ENCODE measurements around the gene MCM10.

The MCM10 gene

DNA sequence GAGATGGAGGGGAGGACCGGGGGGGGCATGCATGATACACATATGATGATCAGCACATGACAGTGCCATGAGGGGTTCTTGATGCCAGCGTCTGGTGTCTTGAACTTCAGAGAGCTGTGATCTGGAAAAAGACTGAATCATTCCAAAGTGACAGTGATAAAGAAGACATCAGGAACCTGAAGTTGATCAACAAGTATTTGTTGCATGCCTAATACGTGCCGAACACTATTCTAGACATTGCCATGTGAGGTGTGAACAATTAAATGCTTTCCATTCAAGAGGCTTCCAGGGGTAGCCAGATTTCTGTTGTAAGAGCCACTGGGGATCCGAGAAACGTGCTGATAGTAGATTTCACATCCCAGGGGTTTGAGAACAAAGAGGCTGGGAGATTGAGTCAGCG is 6.2 kb downstream of the MCM10 start:
- DNase-seq = no peak

DNA sequence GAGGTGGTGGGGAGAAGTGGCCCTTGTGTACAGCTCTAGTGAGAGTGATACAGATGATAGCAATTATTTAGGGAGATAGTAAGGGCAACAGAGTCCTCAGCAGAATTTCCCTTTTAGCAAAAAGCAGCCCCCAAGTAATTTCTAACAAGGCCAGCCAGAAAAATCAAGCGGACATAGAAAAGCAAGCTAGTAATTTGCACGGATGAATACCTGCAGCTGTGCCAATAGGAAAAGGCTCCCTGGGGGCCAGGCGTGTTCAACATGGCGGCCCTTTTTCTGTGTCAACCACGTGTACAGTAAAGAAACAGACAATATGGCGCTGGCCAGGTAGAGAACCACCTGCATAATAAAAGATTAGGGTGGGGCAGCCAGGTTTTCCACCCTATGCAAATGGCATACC is 7.4 kb downstream of the MCM10 start:
- no peak for DNase-seq

DNA sequence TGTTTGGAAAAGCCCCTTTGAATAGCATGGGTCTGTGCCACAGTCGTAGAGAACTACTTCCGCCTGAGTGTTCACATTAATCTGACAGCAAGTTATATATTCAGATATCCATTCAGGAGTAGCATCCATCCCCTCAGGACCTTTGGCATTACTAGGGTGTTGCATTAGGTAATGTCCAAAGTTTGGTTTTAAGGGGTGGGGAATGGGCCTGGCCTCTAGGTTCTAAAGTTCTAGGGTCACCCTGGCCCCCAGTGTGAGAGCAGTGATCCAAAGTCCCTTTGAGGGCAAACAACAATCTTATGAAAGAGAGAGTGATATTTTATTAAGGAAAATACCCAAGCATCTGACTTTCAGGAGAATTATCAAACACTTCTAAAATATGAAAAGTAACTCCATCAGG is 12.3 kb downstream of the MCM10 start:
- DNase-seq = no peak

DNA sequence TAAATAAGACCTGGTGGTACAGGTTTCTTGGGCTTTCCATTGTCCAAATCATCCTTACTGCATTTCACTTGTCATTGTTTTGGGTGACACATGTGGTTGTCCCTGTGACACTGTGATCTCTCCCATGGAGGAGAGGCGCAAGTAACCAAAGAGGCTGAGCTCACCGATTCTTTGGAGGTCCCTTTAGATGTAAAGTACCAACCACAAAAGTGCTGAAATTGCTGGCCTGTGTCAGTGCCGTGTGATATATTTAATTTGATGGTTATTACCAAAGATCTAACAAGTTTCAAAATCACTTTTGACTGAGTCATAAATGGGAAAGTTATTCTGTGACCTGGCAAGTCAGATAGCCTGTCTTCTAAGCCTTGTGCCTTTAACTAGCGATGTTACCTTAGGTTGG is 19.4 kb downstream of the MCM10 start:
- no peak for DNase-seq

DNA sequence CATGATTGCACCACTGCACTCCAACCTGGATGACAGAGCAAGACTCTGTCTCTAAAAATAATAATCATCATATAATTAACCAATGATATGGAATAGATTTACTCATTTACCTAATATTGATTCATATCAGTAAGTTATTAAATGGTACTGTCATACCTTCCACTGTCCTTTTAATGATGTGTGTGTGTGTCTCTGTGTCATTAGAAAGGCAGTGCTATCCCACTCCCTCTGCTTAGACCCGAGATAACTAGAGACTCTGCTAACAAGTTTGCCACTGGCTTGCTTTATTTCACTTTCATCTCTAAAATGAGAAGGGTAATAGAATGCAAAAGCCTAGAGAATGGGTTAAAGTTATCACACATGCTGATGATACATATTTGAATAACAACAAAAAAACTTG is 21.1 kb downstream of the MCM10 start:
- DNase-seq = no peak

DNA sequence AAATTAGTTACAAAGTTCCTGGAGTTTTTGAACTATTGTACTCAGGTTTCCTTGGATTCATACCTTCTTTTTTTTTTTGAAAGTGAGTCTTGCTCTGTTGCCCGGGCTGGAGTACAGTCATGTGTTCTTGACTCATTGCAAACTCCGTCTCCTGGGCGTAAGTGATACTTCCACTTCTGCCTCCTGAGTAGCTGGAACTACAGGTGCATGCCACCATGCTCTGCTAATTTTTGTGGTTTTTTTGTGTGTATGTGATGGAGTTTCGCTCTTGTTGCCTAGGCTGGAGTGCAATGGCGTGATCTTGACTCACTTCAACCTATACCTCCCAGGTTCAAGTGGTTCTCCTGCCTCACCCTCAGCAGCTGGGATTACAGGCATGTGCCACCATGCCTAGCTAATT is 22.3 kb downstream of the MCM10 start:
- no peak for DNase-seq

DNA sequence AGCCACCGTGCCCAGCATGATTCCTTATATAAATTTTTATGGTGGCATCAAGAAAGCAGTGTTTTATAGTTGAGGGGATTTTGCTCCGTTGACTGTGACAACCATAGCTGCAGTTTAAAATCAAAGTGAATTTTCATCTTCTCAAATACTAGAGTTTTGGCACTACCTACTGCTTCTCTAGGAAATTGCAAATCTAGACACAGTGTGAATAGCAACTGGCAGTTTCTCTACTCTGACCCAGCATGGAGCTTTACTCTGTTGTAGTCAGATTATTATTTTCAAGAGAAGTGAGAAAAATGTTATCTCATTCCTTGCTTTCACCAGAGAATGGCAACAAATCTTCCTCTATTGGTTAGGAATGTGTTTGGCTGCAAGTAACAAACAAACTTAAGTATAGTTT is 22.9 kb downstream of the MCM10 start:
- no peak for DNase-seq

DNA sequence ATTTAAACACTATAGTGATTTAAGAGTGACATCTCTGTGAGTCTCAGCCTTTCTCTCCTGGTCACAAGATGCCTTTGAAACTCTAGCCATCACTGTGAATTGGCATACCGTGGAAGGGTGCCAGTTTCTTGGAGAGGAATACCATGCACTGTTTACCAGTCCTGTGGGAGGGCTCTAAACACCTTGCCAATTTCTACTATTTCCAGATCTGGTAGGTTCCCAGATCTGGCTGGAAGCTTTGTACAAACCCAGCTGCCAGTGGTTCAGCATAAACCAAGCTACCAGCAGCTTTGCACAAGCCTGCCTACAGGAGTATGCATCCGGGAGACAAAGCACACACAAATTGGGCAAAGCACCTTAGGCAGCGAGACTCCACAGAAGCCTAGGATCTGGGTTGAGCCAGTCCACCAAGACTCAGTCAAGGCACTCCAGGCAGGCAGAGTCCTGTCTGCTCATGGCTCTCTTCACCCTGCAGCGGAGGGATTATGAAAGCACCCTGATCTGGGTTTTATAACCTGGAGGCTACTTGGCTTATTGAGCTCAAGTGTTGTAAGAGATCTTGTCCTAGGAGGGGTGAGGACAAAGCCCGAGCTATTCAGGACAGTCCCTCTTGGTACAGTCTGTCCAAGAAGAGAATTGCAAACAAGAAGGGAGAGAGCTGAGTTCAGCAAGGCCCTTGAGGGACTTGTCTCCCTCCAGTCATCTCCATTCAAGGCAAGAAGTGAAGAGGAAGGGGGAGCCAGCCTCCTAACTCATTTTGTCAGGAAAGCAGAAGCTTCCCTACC is 23.6 kb downstream of the MCM10 start:
- no peak for DNase-seq

DNA sequence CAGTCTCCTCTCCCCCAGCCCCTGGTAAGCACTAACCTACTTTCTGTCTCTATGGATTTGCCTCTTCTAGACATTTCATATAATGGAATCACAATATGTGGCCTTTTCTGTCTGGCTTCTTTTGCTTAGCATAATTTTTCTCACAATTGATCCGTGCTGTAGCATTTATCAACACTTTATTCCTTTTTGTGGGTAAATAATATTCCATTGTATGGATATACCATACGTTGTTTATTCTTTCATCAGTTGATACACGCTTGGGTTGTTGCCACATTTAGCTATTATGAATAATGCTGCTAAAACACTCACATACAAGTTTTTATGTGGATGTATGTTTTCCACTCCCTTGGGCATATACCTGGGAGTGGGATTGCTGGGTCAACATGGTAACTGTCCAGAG is 25.8 kb downstream of the MCM10 start:
- DNase-seq = no peak

DNA sequence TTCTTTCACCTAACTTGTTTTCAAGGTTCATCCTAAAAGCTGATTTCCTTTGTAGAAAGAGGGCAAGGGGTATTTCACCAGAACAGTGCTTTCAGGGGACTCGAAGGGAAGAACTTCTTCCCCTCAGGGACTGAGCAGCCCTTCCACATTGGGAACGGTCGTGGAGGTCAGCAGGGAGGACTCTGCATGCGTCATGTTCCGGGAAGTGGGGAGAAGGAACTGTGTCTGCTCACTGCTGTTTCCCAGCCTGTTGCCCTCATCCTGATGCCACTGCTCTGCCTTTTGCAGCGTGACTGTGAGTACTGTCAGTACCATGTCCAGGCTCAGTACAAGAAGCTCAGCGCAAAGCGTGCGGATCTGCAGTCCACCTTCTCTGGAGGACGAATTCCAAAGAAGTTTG is 27.2 kb downstream of the MCM10 start:
- no peak for DNase-seq

DNA sequence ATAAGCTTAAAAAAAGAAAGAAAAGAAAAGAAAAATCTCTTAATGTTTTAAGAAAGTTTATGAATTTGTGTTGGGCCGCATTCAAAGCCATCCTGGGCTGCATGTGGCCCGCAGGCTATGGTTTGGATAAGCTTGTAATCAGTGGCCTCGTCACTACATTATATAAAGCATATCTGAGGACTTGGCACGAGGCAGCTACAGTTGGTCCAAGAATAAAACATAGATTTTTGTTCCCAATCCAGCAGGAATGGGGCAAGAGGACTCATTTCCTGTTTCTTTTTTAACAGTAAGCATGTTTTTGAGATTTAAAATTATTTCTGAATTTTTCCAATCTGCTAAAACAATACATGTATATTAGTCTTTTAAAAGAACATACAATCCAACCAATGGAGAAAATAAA is 28.6 kb downstream of the MCM10 start:
- DNase-seq = no peak

DNA sequence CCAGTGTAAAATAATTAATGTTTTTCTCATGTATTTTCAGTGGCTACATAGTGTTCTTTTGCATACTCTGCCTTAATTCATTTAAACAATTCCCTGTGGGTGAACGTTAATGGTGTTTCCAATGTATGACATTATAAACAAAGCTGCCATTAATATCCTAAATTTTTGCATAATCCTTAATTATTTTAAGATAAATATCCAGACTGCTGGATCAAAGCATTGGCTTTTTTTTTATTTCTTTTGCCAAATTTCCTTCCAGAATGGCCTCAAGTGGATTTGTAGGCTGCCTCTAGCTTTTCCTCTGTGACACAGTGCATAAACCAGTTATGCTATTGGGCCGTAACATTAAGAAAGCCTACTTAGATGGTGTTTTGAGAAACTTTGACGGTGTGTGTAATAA is 29.5 kb downstream of the MCM10 start:
- DNase-seq = no peak

DNA sequence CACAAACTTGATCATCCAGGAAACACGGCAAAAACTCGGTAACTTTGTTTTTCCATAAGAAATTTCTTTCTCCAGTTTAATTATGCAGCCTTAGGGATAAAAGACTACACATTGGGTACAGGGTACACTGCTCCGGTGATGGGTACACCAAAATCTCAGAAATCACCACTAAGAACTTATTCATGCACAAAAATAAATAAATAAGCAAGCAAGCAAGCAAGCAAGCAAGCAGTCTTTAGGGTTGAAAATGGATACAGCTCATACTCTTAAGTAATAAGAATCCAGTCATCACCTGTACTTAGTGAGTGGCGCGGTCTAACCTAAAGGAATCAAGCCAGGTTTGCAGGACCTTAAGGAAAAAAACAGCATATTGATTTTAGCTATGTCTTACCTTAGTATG is 30.0 kb downstream of the MCM10 start:
- DNase-seq = no peak

DNA sequence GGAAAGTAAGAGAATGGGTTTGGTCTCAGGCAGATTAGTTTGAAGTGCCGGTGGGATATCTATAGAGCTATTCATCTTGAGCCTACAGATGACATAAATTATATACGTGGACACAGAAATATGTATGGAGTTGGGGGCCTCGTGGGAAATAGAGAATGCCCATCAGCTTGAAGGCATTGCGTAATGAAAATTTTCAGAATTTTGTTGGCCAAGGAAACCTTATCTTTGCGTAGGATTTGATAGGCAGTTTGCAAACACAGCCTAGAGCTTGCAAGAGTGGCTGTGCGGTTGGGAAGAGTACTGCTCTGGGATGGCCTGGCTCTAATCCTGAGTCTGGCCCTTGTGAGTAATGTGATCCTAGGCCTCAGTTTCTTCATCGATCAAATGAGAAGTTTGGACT is 32.3 kb downstream of the MCM10 start:
- no peak for DNase-seq

DNA sequence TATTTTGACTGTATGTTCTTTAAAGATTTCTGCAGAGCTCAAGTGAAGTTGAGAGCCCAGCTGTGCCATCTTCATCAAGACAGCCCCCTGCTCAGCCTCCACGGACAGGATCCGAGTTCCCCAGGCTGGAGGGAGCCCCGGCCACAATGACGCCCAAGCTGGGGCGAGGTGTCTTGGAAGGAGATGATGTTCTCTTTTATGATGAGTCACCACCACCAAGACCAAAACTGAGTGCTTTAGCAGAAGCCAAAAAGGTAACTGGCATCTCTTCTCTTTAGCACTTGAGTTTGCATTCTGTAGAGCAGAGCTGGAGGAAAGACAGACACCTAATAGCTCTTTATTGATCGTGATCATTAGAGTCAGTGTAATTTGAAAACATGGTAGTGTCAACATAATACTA is 33.7 kb downstream of the MCM10 start:
- no peak for DNase-seq

DNA sequence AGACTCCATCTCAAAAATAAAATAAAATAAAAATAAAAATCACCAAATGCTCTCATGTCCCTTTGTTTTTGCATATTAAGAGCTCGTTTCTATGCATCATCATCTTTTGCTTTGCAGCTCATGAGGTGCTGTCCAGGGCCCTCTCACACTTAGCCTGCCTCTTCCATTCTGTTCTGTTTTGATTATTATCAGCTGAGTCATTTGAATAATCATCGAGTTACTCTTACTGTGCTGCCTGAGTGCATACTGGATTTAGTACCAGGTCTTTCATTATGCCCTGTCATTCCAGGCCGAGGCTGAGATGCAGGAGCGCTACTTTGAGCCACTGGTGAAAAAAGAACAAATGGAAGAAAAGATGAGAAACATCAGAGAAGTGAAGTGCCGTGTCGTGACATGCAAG is 39.8 kb downstream of the MCM10 start:
- no peak for DNase-seq

DNA sequence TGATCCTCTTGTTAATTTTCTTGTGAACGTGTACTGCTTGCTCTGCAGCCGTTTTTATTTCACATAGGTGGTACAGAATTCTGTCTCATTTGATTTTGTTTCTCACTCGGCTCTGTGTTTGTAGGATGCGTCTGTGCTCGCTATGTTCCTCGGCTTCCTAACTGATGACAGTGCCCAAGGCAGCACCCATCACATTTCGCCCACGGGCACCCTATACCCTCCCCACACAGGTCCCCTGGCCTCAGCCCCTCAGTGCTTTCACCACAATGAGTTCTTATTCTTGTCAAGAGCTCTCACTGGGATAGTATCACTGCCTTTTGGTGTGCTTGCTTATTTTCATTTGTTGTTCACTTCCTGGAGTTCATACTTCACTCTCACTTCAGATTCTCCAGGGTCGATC is 44.7 kb downstream of the MCM10 start:
- no peak for DNase-seq

DNA sequence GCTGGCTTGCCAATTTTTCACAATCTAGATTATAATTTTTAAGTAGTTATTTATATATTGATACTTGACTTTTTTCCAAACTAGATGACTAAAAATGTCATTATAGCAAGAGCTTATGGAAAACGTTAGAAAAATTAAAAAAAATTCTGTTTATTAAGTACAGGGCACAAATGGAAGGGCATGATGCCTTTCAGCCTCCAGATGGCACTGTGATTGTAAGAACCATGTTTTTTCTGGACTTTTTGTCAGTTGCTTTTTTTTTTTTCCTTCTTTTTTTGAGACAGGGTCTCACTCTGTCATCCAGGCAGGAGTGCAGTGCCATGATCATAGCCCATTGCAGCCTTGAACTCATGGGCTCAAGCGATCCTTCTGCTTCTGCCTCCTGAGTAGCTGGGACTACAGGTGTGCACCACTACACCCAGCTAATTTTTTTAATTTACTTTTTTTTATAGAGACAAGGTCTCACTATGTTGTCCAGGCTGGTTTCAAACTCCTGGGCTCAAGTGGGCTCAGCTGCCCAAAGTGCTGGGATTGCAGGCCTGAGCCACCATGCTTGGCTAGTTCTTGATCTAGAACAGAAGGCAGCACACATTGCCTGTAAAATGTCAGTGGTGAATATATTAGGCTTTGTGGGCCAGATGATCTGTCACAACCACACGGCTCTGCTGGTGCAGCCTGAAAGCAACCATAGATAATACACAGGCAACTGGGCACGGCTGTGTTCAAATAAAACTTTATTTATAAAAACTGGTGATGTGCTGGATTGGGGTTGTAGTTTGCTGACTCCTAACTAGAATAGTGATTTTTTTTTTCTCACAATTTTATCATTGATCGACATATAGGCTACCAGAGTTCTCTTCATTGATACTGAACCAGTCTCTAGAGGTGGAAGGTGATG is 45.4 kb downstream of the MCM10 start:
- DNase-seq = no peak

DNA sequence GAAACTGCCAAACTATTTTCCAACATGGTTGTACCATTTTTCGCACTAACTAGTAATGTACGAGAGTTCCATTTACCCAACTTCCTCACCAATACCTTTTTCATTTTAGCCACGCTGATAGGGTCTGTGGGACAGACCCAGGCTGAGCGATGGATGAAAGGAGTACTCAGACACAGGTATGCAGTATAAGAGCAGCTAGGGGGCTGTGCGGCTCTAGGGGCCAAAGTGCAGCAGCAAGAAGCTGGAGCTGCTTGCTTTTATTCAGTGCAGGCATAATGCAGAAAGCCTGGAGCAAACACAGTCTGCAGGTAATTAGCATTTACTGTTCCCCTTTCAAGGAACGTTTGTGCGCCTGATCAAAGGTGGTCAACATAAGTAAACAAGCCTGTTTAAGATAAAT is 51.8 kb downstream of the MCM10 start:
- no peak for DNase-seq

DNA sequence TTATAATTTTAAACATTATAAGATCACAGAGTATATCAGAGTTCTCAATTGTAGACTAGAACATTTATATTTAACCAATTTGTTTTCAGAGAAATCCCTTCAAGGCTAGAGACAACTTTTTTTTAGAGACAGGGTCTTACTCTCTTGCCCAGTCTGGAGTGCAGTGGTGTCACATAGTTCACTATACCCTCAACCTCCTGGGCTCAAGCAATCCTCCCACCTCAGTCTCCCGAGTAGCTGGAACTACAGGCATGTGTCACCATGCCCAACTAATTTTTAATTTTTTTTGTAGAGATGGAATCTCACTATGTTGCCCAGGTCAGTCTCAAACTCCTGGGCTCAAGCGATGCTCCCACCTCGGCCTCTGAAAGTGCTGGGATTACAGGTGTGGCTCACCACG is 57.5 kb downstream of the MCM10 start:
- no peak for DNase-seq

DNA sequence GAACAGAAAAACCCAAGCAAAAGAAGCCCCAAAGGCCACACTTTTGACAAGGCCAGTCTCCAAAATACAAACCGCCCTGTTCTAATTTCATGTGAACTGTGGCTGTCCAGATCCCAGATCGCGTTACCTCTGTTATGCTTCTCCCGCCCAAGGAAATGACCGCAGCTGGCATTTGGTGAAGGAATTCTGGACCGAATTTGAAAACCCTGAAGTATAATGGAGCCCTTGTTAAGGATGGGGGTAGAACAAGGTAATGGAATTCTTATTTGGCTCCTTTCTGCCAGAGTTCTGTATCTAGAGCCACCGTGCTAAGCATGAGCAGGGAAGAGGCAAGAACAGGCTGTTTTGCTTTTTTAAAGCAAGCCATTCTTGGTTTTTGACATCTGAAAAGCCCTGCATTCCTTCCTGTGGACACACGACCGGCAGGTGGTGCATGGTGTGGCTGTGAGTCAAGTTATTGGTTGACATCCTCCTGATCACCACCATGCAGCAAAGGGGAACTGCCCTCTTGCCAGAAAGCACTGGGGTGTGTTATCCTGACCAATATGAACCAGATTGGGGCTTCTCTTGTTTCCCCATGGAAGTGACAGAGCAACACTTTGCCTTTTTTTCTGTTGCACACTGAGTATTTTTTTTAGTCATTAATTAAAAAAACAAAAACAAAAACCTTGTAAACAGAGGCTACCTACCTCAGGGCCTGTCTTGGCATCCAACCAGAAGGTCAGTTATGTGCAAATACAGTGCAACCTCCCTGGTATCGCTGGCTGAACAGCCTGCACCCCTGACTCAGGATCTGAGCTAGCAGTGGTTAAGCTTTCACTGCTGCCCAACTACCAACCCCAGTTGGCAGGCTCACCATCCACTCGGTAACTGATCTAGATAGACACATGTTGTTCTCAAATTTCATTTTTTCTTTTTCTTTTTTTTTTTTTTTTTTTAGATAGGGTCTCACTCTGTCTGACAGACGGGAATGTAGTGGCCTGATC is 58.6 kb downstream of the MCM10 start:
- peak; percentile 35 for DNase-seq

DNA sequence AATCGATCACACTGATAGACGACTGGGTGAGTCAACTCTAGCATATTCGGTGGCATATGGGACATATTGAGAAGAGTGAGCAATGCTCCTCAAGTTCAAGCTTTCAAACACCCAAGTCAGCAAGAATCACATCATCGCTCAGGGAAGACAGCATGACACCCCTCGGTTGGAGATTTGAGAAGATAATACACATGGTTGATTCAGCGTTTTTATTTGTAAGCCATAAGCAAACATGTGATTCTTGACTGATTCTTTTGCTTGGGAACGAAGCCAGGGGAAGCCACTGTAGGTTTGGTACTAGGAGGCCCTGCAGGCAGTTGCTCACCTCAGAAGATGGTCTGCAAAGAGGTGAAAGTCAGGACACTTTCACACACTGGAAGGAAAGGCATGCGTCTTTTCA is 60.2 kb downstream of the MCM10 start:
- no peak for DNase-seq

DNA sequence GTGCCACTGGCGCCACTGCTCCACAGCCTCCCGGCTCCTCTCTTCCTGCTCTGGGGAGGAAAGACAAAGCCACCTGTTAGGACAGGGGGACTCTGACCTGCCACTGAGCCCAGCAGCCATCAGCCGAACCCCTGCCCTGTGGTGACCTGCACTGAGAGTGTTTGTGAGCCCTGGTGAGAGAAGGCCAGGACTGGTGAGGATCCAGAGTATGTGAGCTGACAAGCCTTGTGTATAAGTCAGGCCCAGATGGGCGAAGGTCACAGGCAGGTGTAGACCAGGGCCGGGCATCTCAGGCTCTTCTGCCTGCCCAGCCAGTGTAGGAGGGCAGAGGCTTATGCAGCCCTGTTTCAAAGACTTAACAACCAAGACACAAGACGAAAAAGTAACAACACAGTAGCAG is 60.8 kb downstream of the MCM10 start:
- DNase-seq = no peak

Data from right hindlimb (tissue), 1 donor.